Neural progenitor cell (in vitro differentiated cells): ENCODE data around the gene ATF4.

Experiments
- CTCF ChIP-seq: fragments of 200-600 bp; sonication (generic); IDR thresholded peaks from 2 replicates; pipeline ENCODE4 v1.5.1; 2017; ENCODE audit warnings: antibody characterized with exemption, mild to moderate bottlenecking
- EZH2phosphoT487 ChIP-seq: fragments of 200-600 bp; sonication (generic); IDR thresholded peaks from 2 replicates; pipeline ENCODE4 v1.6.1; 2017; ENCODE audit warnings: antibody characterized with exemption

DNA sequence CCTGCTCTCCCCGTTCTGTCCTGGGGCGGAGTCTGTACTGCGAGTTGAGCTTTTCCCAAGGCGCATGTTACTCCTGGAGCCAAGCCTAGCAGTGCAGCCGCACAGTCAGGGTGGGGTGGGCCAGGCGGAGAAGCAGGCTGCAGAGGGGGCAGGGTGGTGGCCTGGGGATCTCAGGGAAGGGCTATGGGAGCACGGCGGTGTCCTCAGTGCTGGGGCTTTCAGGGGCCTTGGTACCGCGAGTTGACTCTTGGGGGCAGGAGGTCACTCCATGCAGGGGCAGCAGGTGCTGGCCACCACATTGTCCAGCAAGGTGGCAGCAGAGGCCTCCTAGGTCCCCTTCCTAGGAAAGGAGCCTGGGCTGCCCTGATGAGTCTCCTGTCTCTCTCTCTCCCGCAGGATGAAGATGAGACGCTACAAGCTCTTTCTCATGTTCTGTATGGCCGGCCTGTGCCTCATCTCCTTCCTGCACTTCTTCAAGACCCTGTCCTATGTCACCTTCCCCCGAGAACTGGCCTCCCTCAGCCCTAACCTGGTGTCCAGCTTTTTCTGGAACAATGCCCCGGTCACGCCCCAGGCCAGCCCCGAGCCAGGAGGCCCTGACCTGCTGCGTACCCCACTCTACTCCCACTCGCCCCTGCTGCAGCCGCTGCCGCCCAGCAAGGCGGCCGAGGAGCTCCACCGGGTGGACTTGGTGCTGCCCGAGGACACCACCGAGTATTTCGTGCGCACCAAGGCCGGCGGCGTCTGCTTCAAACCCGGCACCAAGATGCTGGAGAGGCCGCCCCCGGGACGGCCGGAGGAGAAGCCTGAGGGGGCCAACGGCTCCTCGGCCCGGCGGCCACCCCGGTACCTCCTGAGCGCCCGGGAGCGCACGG is 33.2 kb upstream of the ATF4 start:
- TF ChIP-seq CTCF (no peak), EZH2phosphoT487 (no peak)
